ENCODE results near the gene NEK6.

The NEK6 gene

GRCh38 chr9:124321416-124321815, 63.7 kb downstream of the NEK6 start:
- no peak for DNase-seq (ENCODE audit: low spot score)

GRCh38 chr9:124321935-124322334, 64.2 kb downstream of the NEK6 start:
- no peak for DNase-seq (ENCODE audit: low spot score)

GRCh38 chr9:124322618-124323432, 65.1 kb downstream of the NEK6 start:
- no peak for DNase-seq (ENCODE audit: low spot score)

GRCh38 chr9:124323904-124324303, 66.2 kb downstream of the NEK6 start:
- DNase-seq (ENCODE audit: low spot score): no peak

GRCh38 chr9:124325816-124326215, 68.1 kb downstream of the NEK6 start:
- DNase-seq (ENCODE audit: low spot score): no peak

GRCh38 chr9:124326378-124326777, 68.6 kb downstream of the NEK6 start:
- DNase-seq (ENCODE audit: low spot score): no peak

GRCh38 chr9:124327491-124327890, 69.7 kb downstream of the NEK6 start:
- DNase-seq (ENCODE audit: low spot score): no peak

- DNase-seq (ENCODE audit: low spot score): no peak
These were observed 70.5 kb downstream of the NEK6 start for GRCh38 chr9:124328285-124328684.

- DNase-seq (ENCODE audit: low spot score): no peak
These were observed 71.5 kb downstream of the NEK6 start for GRCh38 chr9:124329206-124329792.

GRCh38 chr9:124330011-124330697, 72.4 kb downstream of the NEK6 start:
- DNase-seq (ENCODE audit: low spot score): no peak

- no peak for DNase-seq (ENCODE audit: low spot score)
These were observed 73.8 kb downstream of the NEK6 start for GRCh38 chr9:124331580-124331979.

GRCh38 chr9:124332361-124333202, 74.8 kb downstream of the NEK6 start:
- DNase-seq (ENCODE audit: low spot score): no peak

- DNase-seq (ENCODE audit: low spot score): no peak
These were observed 75.4 kb downstream of the NEK6 start for GRCh38 chr9:124333203-124333579.

GRCh38 chr9:124334568-124335319, 77.0 kb downstream of the NEK6 start:
- no peak for DNase-seq (ENCODE audit: low spot score)

- no peak for DNase-seq (ENCODE audit: low spot score)
These were observed 77.6 kb downstream of the NEK6 start for GRCh38 chr9:124335320-124335707.

- no peak for DNase-seq (ENCODE audit: low spot score)
These were observed 79.8 kb downstream of the NEK6 start for GRCh38 chr9:124337562-124337961.

GRCh38 chr9:124339603-124340146, 81.9 kb downstream of the NEK6 start:
- no peak for DNase-seq (ENCODE audit: low spot score)

- peak; percentile 34 for DNase-seq (ENCODE audit: low spot score)
These were observed 82.7 kb downstream of the NEK6 start for GRCh38 chr9:124340219-124341069.

- no peak for DNase-seq (ENCODE audit: low spot score)
These were observed 83.9 kb downstream of the NEK6 start for GRCh38 chr9:124341455-124342170.
